ENCODE results near the gene ST6GALNAC4. TPM values are rescaled to one million over a fixed set of nuclear protein-coding genes. Genes with fewer than 3 reads are reported as not detected.
"Not testable (repeated sequence)": the region's sequence is repeated elsewhere in the genome, so short reads cannot be mapped to it uniquely, and the experiment has no call there.

The ST6GALNAC4 gene
- total RNA-seq, 4 donors from 2014 or later: 25.2 to 49.7 (median 31.7) TPM

DNA sequence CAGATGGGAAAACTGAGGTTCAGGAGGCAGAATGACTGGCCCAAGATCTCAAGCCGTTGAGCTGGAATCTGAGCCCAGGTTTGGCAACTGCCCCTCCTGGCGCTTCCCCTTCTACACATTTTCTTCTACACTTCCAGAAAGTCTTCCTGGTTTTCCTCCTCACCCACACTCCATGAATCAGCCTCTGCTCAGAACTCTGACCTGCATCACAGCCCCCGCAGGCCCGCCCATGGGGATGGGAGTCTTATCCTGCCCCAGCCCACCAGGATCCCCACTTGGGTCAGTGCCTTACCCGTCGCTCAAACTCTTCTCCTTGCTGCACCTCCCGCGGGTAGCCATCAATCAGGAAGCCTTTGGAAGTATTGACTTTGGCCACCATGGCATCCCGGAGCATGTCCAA, 45.3 kb downstream of the ST6GALNAC4 start:
- no peak for ATAC-seq
- H3K27ac ChIP-seq: no peak overlapping the region
- H3K9me3 ChIP-seq: no peaks in the 10 kb centered on the region
- H3K4me3 ChIP-seq: no peak overlapping the region
- peaks cover 0 to 54% (median 36%) of the 10 kb centered on the region in 3 donors for H3K4me1 ChIP-seq
- H3K27me3 ChIP-seq: no peaks in the 10 kb centered on the region
- H3K36me3 ChIP-seq: peaks cover 0 to 60% of the 10 kb centered on the region in 2 donors
- TF ChIP-seq POLR2A (IDR thresholded peaks at IDR 0.05): no peak
- no peak for TF ChIP-seq POLR2AphosphoS5 (IDR thresholded peaks at IDR 0.05)
- TF ChIP-seq, protein P1, sequence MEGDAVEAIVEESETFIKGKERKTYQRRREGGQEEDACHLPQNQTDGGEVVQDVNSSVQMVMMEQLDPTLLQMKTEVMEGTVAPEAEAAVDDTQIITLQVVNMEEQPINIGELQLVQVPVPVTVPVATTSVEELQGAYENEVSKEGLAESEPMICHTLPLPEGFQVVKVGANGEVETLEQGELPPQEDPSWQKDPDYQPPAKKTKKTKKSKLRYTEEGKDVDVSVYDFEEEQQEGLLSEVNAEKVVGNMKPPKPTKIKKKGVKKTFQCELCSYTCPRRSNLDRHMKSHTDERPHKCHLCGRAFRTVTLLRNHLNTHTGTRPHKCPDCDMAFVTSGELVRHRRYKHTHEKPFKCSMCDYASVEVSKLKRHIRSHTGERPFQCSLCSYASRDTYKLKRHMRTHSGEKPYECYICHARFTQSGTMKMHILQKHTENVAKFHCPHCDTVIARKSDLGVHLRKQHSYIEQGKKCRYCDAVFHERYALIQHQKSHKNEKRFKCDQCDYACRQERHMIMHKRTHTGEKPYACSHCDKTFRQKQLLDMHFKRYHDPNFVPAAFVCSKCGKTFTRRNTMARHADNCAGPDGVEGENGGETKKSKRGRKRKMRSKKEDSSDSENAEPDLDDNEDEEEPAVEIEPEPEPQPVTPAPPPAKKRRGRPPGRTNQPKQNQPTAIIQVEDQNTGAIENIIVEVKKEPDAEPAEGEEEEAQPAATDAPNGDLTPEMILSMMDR (IDR thresholded peaks at IDR 0.05): no peak
- no peak for TF ChIP-seq EP300 (IDR thresholded peaks at IDR 0.05)
- WGBS, 2 donors (ENCODE audit: low coverage in 1 of 2): 79 to 91% methylated on average over 4 to 9 of the region's 9 CpGs

DNA sequence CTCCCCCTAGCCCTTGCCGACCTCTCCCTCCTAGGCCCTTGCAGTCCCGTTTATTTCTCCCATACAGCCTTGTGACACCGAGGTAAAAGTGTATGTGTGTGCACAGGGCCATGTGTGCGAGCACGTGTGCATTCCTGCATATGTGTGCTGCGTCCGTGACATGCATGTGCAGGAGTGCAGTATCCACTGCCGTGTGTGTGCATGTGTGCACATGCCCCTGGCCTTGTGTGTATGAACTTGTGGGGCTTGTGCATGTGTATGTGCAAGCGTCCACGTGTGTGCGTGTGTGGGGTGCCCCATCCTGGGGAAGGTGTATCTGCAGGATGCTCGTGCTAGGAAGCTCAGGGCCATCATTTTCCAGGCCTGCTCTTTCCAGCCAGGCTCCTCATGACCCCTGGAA, 46.0 kb downstream of the ST6GALNAC4 start:
- H3K36me3 ChIP-seq: peaks cover 0 to 61% of the 10 kb centered on the region in 2 donors
- peaks cover 0 to 48% (median 29%) of the 10 kb centered on the region in 3 donors for H3K4me1 ChIP-seq
- 75% methylated on average over 4 of the region's 12 CpGs; no CpG with 5 or more reads in 1 of the 2 donors for WGBS, 2 donors (ENCODE audit: low coverage in 1 of 2)
- no peak for TF ChIP-seq EP300 (IDR thresholded peaks at IDR 0.05)
- no peak for TF ChIP-seq POLR2AphosphoS5 (IDR thresholded peaks at IDR 0.05)
- no peak for TF ChIP-seq POLR2A (IDR thresholded peaks at IDR 0.05)
- TF ChIP-seq, protein P1 (IDR thresholded peaks at IDR 0.05): no peak
- no peak overlapping the region for H3K4me3 ChIP-seq
- H3K27ac ChIP-seq: no peak overlapping the region
- no peak for ATAC-seq
- H3K9me3 ChIP-seq: no peaks in the 10 kb centered on the region
- H3K27me3 ChIP-seq: no peaks in the 10 kb centered on the region

- peaks cover 0 to 40% (median 22%) of the 10 kb centered on the region in 3 donors for H3K4me1 ChIP-seq
- peaks cover 0 to 61% of the 10 kb centered on the region in 2 donors for H3K36me3 ChIP-seq
- not testable (repeated sequence) for ATAC-seq, H3K27me3 ChIP-seq, H3K9me3 ChIP-seq, H3K4me3 ChIP-seq
- WGBS, 2 donors (ENCODE audit: low coverage in 1 of 2): 64% methylated on average over 8 of the region's 9 CpGs; no CpG with 5 or more reads in 1 of the 2 donors
- H3K27ac ChIP-seq: peak overlapping the region in 1 of 4 donors; percentile 49
These were observed 46.7 kb downstream of the ST6GALNAC4 start for GRCh38 chr9:127870153-127870491.

- no peaks in the 10 kb centered on the region for H3K9me3 ChIP-seq
- no peak for TF ChIP-seq EP300 (IDR thresholded peaks at IDR 0.05)
- TF ChIP-seq, protein P1 (IDR thresholded peaks at IDR 0.05): peak in 3 of 4 experiments; percentile 79 to 95 (median 94)
- peaks cover 0 to 34% (median 16%) of the 10 kb centered on the region in 3 donors for H3K4me1 ChIP-seq
- H3K27ac ChIP-seq: peak overlapping the region in 3 of 4 donors; percentile 20 to 49 (median 33)
- 39% methylated on average over 5 of the region's 18 CpGs; no CpG with 5 or more reads in 1 of the 2 donors for WGBS, 2 donors (ENCODE audit: low coverage in 1 of 2)
- no peaks in the 10 kb centered on the region for H3K27me3 ChIP-seq
- H3K4me3 ChIP-seq: no peak overlapping the region
- H3K36me3 ChIP-seq: peaks cover 0 to 61% of the 10 kb centered on the region in 2 donors
- peak; percentile 85 for ATAC-seq
These were observed 47.3 kb downstream of the ST6GALNAC4 start for GRCh38 chr9:127869310-127870152.

DNA sequence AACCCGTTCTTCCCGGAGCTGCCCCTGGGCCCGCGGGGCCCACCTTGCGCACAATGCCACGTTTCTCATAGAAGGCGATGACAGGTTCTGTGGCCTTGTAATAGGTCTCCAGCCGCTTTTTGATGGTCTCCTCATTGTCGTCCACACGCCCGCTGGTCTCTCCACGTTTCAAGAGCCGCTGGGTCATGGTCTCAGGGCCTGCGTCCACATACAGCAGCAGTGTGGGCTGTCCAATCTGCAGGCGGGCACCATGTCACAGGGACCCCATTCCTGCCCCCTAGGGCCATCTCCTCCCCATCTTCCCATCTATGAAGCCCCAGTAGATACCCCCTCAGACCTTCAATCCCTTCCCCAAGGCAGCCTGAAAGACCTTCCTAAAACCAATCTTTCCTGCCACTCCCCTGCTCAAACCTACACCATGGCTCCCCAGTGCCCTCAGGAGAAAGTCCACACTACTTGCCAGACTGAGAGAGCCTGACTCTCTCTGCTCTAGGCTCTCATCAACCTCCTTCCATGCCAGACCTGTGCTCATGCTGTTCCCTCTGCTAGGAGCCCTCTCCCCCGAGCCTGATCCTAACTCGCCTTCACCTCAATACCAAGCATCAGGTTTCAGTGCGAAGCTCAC, 48.5 kb downstream of the ST6GALNAC4 start:
- WGBS, 2 donors (ENCODE audit: low coverage in 1 of 2): 86% methylated on average over 9 of the region's 18 CpGs; no CpG with 5 or more reads in 1 of the 2 donors
- H3K27ac ChIP-seq: peak overlapping the region in 3 of 4 donors; percentile 31 to 45 (median 40)
- H3K4me3 ChIP-seq: no peak overlapping the region
- ATAC-seq: no peak
- H3K9me3 ChIP-seq: no peaks in the 10 kb centered on the region
- TF ChIP-seq, protein P1 (IDR thresholded peaks at IDR 0.05): no peak
- no peak for TF ChIP-seq POLR2AphosphoS5 (IDR thresholded peaks at IDR 0.05)
- no peak for TF ChIP-seq EP300 (IDR thresholded peaks at IDR 0.05)
- no peak for TF ChIP-seq POLR2A (IDR thresholded peaks at IDR 0.05)
- H3K4me1 ChIP-seq: peaks cover 0 to 23% (median 6%) of the 10 kb centered on the region in 3 donors
- H3K27me3 ChIP-seq: no peaks in the 10 kb centered on the region
- H3K36me3 ChIP-seq: peaks cover 0 to 61% of the 10 kb centered on the region in 2 donors
